CD4-positive, alpha-beta T cell (primary cell): ENCODE results near the gene FBXO11. TPM values are rescaled to one million over a fixed set of nuclear protein-coding genes. Genes with fewer than 3 reads are reported as not detected.

ENCODE experiments used
- ATAC-seq: fragments of 200-7000 bp; cut with Tn5 transposase; one replicate; pipeline ENCODE4 v1.10.0; 2022; ENCODE audit warnings: mild to moderate bottlenecking; ENCODE audit not compliant: poor library complexity
- CTCF ChIA-PET: fragments of 350-600 bp; sonication (Branson Sonifier 250); formaldehyde crosslinking; loops from one replicate; lab custom pipeline; 2021; ENCODE audit warnings: antibody characterized with exemption, inconsistent platforms; lab: Charles Lee
- POLR2A ChIA-PET: fragments of 350-600 bp; sonication (Branson Sonifier 250); formaldehyde crosslinking; loops from one replicate; lab custom pipeline; 2021; ENCODE audit warnings: antibody characterized with exemption, inconsistent platforms; lab: Charles Lee
- DNase-seq, 14 experiments: peaks; one replicate each; pipeline ENCODE4 v3.0.0-alpha.2; 2013 to 2020; ENCODE audit warnings: mixed read lengths in 2 of 14
- H3K27ac ChIP-seq, 2 donors: one replicate each; pipeline versions ENCODE4 v1.5.1 to v1.7.0; 2013; ENCODE audit warnings: low read length in 2 of 2, low read depth in 1 of 2, mild to moderate bottlenecking in 1 of 2
- H3K27me3 ChIP-seq, 2 experiments: 1 replicate in 1 of 2; 2 replicates in 1 of 2; pipeline versions ENCODE4 v1.6.1 to v1.7.0; 2013; ENCODE audit warnings: low read length in 2 of 2, control low read depth in 1 of 2, mild to moderate bottlenecking in 1 of 2, moderate library complexity in 1 of 2; ENCODE audit not compliant: insufficient read depth in 2 of 2, control insufficient read depth in 1 of 2
- H3K36me3 ChIP-seq: one replicate; pipeline ENCODE4 v1.6.1; 2013; ENCODE audit warnings: low read length, control low read depth; ENCODE audit not compliant: insufficient read depth
- H3K4me1 ChIP-seq: one replicate; pipeline ENCODE4 v1.6.1; 2013; ENCODE audit warnings: low read length, control low read depth; ENCODE audit not compliant: insufficient read depth
- H3K4me3 ChIP-seq: one replicate; pipeline ENCODE4 v1.5.1; 2013; ENCODE audit warnings: mild to moderate bottlenecking, low read length, moderate library complexity
- H3K9me3 ChIP-seq, 2 experiments: 1 replicate in 1 of 2; 2 replicates in 1 of 2; pipeline versions ENCODE4 v1.6.1 to v1.7.0; 2013; ENCODE audit warnings: low read length in 2 of 2, mild to moderate bottlenecking in 2 of 2, control low read depth in 1 of 2, moderate library complexity in 1 of 2; ENCODE audit not compliant: control insufficient read depth in 1 of 2, insufficient read depth in 1 of 2
- H3K27ac Mint-ChIP-seq: one replicate; pipeline ENCODE4 v1.8.0; 2020; ENCODE audit warnings: mixed read lengths
- H3K27me3 Mint-ChIP-seq: one replicate; pipeline ENCODE4 v1.8.0; 2021; ENCODE audit warnings: mixed read lengths
- H3K36me3 Mint-ChIP-seq: one replicate; pipeline ENCODE4 v1.8.0; 2021; ENCODE audit warnings: low read depth, mixed read lengths
- H3K4me1 Mint-ChIP-seq: one replicate; pipeline ENCODE4 v1.8.0; 2021; ENCODE audit warnings: low read depth, mixed read lengths
- H3K4me3 Mint-ChIP-seq: one replicate; pipeline ENCODE4 v1.8.0; 2020; ENCODE audit warnings: mild to moderate bottlenecking, mixed read lengths
- H3K9me3 Mint-ChIP-seq: one replicate; pipeline ENCODE4 v1.8.0; 2020; ENCODE audit warnings: mixed read lengths
- intact Hi-C, 2 experiments: fragments of 100-400 bp; cut with DNase I in 1 of 2; cut with micrococcal nuclease in 1 of 2; formaldehyde crosslinking; loops; one replicate each; pipeline versions ENCODE4 v1.15.1 to v1.9.0; 2023 to 2025; cut with DNase I, micrococcal nuclease
- total RNA-seq, 174 experiments: library from RNA in 2 of 174; stranded (reverse) in 2 of 174; gene quantifications; one replicate each; pipeline ENCODE4 v1.2.3 and lab custom pipeline; 2021 to 2026
- TF ChIP-seq, protein P1 (sequence below): fragments of 200-600 bp; IDR thresholded peaks from one replicate; pipeline ENCODE4 v1.8.0; 2022; ENCODE audit warnings: antibody characterized with exemption, mild to moderate bottlenecking

Gene FBXO11
- total RNA-seq, 2 experiments from 2014 or later = 121 to 126 TPM

DNA sequence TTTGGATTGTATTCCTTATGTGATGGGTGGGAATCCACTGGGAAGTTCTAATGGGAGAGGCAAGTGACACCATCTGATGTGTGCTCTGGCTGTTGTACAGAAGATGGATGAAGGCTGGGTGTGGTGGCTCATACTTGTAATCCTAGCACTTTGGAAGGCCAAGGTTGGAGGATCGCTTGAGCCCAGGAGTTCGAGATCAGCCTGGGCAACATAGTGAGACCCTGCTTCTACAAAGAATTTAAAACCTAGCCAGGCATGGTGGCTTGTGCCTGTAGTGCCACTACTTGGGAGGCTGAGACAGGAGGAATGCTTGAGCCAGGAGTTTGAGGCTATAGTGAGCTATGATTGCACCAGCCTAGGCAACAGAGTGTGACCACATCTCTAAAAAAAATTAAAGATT, 134.0 kb downstream of the FBXO11 start:
- Histone ChIP-seq H3K27me3 (no peaks in the 10 kb centered on the region), H3K27ac (no peak overlapping the region), H3K4me3 (no peak overlapping the region), H3K36me3 (no peaks in the 10 kb centered on the region), H3K4me1 (peaks cover 8% of the 10 kb centered on the region), H3K9me3 (no peaks in the 10 kb centered on the region)
- Mint-ChIP-seq H3K27me3 (peaks cover 4% of the 10 kb centered on the region), H3K27ac (no peak overlapping the region), H3K36me3 (no peaks in the 10 kb centered on the region), H3K9me3 (no peaks in the 10 kb centered on the region), H3K4me1 (peaks cover 4% of the 10 kb centered on the region), H3K4me3 (no peak overlapping the region)
- POLR2A ChIA-PET = no interaction called here
- CTCF ChIA-PET = no interaction called here
- no peak for DNase-seq
- TF ChIP-seq, protein P1, sequence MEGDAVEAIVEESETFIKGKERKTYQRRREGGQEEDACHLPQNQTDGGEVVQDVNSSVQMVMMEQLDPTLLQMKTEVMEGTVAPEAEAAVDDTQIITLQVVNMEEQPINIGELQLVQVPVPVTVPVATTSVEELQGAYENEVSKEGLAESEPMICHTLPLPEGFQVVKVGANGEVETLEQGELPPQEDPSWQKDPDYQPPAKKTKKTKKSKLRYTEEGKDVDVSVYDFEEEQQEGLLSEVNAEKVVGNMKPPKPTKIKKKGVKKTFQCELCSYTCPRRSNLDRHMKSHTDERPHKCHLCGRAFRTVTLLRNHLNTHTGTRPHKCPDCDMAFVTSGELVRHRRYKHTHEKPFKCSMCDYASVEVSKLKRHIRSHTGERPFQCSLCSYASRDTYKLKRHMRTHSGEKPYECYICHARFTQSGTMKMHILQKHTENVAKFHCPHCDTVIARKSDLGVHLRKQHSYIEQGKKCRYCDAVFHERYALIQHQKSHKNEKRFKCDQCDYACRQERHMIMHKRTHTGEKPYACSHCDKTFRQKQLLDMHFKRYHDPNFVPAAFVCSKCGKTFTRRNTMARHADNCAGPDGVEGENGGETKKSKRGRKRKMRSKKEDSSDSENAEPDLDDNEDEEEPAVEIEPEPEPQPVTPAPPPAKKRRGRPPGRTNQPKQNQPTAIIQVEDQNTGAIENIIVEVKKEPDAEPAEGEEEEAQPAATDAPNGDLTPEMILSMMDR = no peak
- intact Hi-C loops = no loop called here
- no peak for ATAC-seq

DNA sequence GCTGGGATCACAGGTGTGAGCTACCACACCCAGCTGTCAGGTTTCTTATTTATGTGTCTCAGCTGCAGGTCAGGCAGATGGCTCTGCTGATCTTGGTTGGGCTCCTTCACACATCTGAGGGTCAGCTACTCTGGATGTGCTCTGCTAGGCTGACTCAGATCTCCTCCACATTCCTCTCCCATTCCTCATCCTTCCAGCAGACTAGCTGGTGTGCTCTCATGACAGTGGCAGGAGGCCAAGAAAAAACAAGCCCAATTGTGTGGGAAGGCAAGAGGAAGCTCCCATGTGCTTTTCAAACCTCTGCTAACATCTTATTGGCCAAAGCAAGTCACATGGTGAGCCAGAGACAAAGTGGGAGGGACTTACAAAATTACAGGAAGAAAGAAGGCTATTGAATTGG, 135.1 kb downstream of the FBXO11 start:
- H3K27ac Mint-ChIP-seq = no peak overlapping the region
- H3K4me3 Mint-ChIP-seq = no peak overlapping the region
- H3K9me3 Mint-ChIP-seq = no peaks in the 10 kb centered on the region
- ChIA-PET POLR2A (interaction anchor here (0.7 kb wide), 1 partner anchor 16 kb away, joined by 3 read pairs; no protein-coding TSS in a partner anchor), CTCF (interaction anchor here (0.8 kb wide), 1 partner anchor 13 kb away, joined by 3 read pairs; no protein-coding TSS in a partner anchor)
- Histone ChIP-seq H3K4me3 (no peak overlapping the region), H3K36me3 (no peaks in the 10 kb centered on the region), H3K9me3 (no peaks in the 10 kb centered on the region), H3K27ac (no peak overlapping the region), H3K4me1 (peaks cover 8% of the 10 kb centered on the region), H3K27me3 (no peaks in the 10 kb centered on the region)
- TF ChIP-seq, protein P1 = no peak
- H3K36me3 Mint-ChIP-seq = no peaks in the 10 kb centered on the region
- peaks cover 4% of the 10 kb centered on the region for H3K27me3 Mint-ChIP-seq
- intact Hi-C loops = no loop called here
- DNase-seq (no peak), ATAC-seq (no peak)
- H3K4me1 Mint-ChIP-seq = peaks cover 4% of the 10 kb centered on the region

DNA sequence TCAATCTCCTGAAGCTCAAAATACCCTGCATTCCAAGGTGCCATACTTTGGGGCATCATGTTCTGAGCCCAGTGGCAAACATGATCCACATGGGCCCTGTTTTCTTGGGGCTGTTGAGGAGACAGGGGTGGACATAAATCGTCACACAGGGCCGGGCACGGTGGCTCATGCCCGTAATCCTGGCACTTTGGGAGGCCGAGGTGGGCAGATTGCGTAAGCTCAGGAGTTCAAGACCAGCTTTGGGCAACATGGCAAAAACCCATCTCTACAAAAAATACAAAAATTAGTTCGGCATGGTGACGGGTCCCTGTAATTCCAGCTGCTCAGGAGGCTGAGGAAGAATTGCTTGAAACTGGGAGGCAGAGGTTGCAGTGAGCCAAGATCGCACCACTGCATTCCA, 137.0 kb downstream of the FBXO11 start:
- no peak overlapping the region for H3K27ac ChIP-seq
- H3K27me3 ChIP-seq = no peaks in the 10 kb centered on the region
- peaks cover 8% of the 10 kb centered on the region for H3K4me1 ChIP-seq
- H3K27ac Mint-ChIP-seq = no peak overlapping the region
- no peaks in the 10 kb centered on the region for H3K9me3 Mint-ChIP-seq
- H3K4me3 ChIP-seq = no peak overlapping the region
- H3K27me3 Mint-ChIP-seq = peaks cover 4% of the 10 kb centered on the region
- TF ChIP-seq, protein P1 = no peak
- ChIA-PET POLR2A (no interaction called here), CTCF (no interaction called here)
- ATAC-seq = no peak
- no peaks in the 10 kb centered on the region for H3K36me3 Mint-ChIP-seq
- H3K36me3 ChIP-seq = no peaks in the 10 kb centered on the region
- H3K4me1 Mint-ChIP-seq = peaks cover 4% of the 10 kb centered on the region
- H3K9me3 ChIP-seq = no peaks in the 10 kb centered on the region
- intact Hi-C loops = loop anchor here in 1 of 2 experiments (5.0 kb wide), 2 partner anchors 252 to 338 kb away; no protein-coding TSS in a partner anchor
- no peak overlapping the region for H3K4me3 Mint-ChIP-seq
- no peak for DNase-seq
